H1 (cell line): Measurements from ENCODE around the gene PHLDA3. TPM values are rescaled to one million over a fixed set of nuclear protein-coding genes. Genes with fewer than 3 reads are reported as not detected.

Experiments
- CTCF ChIA-PET: fragments of 300-600 bp; sonication (Branson Sonifier 250); formaldehyde crosslinking; loops from one replicate; lab custom pipeline; 2021; ENCODE audit not compliant: partially characterized antibody; lab: Charles Lee
- POLR2A ChIA-PET: fragments of 300-600 bp; sonication (Branson Sonifier 250); formaldehyde crosslinking; loops from one replicate; lab custom pipeline; 2021; ENCODE audit warnings: inconsistent platforms; ENCODE audit not compliant: partially characterized antibody; lab: Charles Lee
- DNase-seq, 2 experiments: peaks; one replicate each; pipeline versions ENCODE4 v3.0.0 to v3.0.0-alpha.2; 2010 to 2022; ENCODE audit warnings: low spot score in 2 of 2, low read depth in 1 of 2, mixed read lengths in 1 of 2
- FAIRE-seq: peaks from 2 replicates; lab custom pipeline; 2011; peaks lifted over from hg19 to GRCh38; lab: Jason Lieb, UNC
- H2AFZ ChIP-seq: 2 replicates; pipeline ENCODE4 v1.8.1; 2012; ENCODE audit warnings: low read length, inconsistent platforms
- H2AK5ac ChIP-seq: 2 replicates; pipeline ENCODE4 v1.6.1; 2013; ENCODE audit warnings: low read depth, low read length
- H2BK120ac ChIP-seq: replicated peaks from 2 replicates; pipeline ENCODE3; 2013; ENCODE audit warnings: low read depth, low read length, inconsistent platforms
- H2BK12ac ChIP-seq: 2 replicates; pipeline ENCODE4 v1.6.1; 2013; ENCODE audit warnings: low read depth, low read length
- H2BK15ac ChIP-seq: 2 replicates; pipeline ENCODE4 v1.6.1; 2013; ENCODE audit warnings: low read length
- H2BK20ac ChIP-seq: 2 replicates; pipeline ENCODE4 v1.6.1; 2013; ENCODE audit warnings: low read length
- H2BK5ac ChIP-seq: 2 replicates; pipeline ENCODE4 v1.6.1; 2013; ENCODE audit warnings: low read depth, low read length
- H3K14ac ChIP-seq: 2 replicates; pipeline ENCODE4 v1.6.1; 2013; ENCODE audit warnings: inconsistent platforms; ENCODE audit not compliant: insufficient read length
- H3K18ac ChIP-seq: 2 replicates; pipeline ENCODE4 v1.6.1; 2013; ENCODE audit warnings: low read length; ENCODE audit errors: extremely low read depth
- H3K23ac ChIP-seq: 2 replicates; pipeline ENCODE4 v1.6.1; 2013; ENCODE audit warnings: inconsistent platforms; ENCODE audit not compliant: insufficient read length
- H3K23me2 ChIP-seq: 2 replicates; pipeline ENCODE4 v1.6.1; 2013; ENCODE audit warnings: low read depth, low read length
- H3K27ac ChIP-seq: 2 replicates; pipeline ENCODE4 v1.6.1; 2011; ENCODE audit warnings: low read depth, low read length, inconsistent platforms
- H3K27me3 ChIP-seq, 4 experiments: replicated peaks in 1 of 4; 1 replicate in 1 of 4; 2 replicates in 3 of 4; pipeline versions ENCODE4 v1.6.1 to v1.8.1; 2011 to 2013; ENCODE audit warnings: low read length in 3 of 4, mild to moderate bottlenecking in 3 of 4, inconsistent platforms in 2 of 4, mixed read lengths in 2 of 4, moderate library complexity in 1 of 4; ENCODE audit not compliant: control insufficient read depth in 3 of 4, insufficient read depth in 3 of 4; ENCODE audit errors: extremely low read depth in 1 of 4
- H3K36me3 ChIP-seq, 4 experiments: 2 replicates each; pipeline versions ENCODE4 v1.6.1 to v1.8.1; 2011 to 2013; ENCODE audit warnings: mild to moderate bottlenecking in 4 of 4, low read length in 3 of 4, moderate library complexity in 2 of 4, control low read depth in 1 of 4, inconsistent platforms in 1 of 4; ENCODE audit not compliant: insufficient read depth in 4 of 4, control insufficient read depth in 2 of 4
- H3K4ac ChIP-seq: replicated peaks from 2 replicates; pipeline ENCODE3; 2013; ENCODE audit warnings: low read length, low read depth, mixed read lengths, inconsistent platforms; ENCODE audit not compliant: insufficient read length
- H3K4me1 ChIP-seq, 4 experiments: replicated peaks in 1 of 4; 1 replicate in 1 of 4; 2 replicates in 3 of 4; pipeline versions ENCODE4 v1.6.1 to v1.8.1; 2011 to 2013; ENCODE audit warnings: low read length in 3 of 4, inconsistent platforms in 2 of 4, mixed read lengths in 1 of 4; ENCODE audit not compliant: insufficient read depth in 4 of 4, control insufficient read depth in 3 of 4
- H3K4me2 ChIP-seq, 2 experiments: 2 replicates each; pipeline versions ENCODE4 v1.6.1 to v1.8.1; 2011 to 2013; ENCODE audit warnings: low read depth in 2 of 2, low read length in 2 of 2, control low read depth in 1 of 2, inconsistent platforms in 1 of 2, mild to moderate bottlenecking in 1 of 2; ENCODE audit not compliant: insufficient read depth in 1 of 2
- H3K4me3 ChIP-seq, 4 experiments: fragments of 200-600, 300-600 bp in 1 of 4; sonication (generic), shearing (Covaris generic), sonication (Bioruptor Twin) in 1 of 4; 2 replicates each; pipeline versions ENCODE4 v1.5.1 to v1.8.1; 2011 to 2016; ENCODE audit warnings: low read length in 4 of 4, low read depth in 3 of 4, control low read depth in 2 of 4, inconsistent platforms in 2 of 4, mild to moderate bottlenecking in 2 of 4, mixed read lengths in 1 of 4, moderate library complexity in 1 of 4; ENCODE audit not compliant: insufficient read depth in 2 of 4; ENCODE audit errors: extremely low read depth in 1 of 4
- H3K56ac ChIP-seq: replicated peaks from 2 replicates; pipeline ENCODE3; 2013; ENCODE audit warnings: low read depth, mild to moderate bottlenecking, mixed read lengths, low read length, inconsistent platforms; ENCODE audit not compliant: insufficient read length
- H3K79me1 ChIP-seq: 2 replicates; pipeline ENCODE4 v1.6.1; 2013; ENCODE audit warnings: low read depth, low read length, control low read depth
- H3K79me2 ChIP-seq, 2 experiments: 2 replicates each; pipeline versions ENCODE4 v1.6.1 to v1.8.1; 2012 to 2013; ENCODE audit warnings: low read length in 2 of 2, mild to moderate bottlenecking in 2 of 2, inconsistent platforms in 1 of 2; ENCODE audit not compliant: insufficient read depth in 2 of 2, control insufficient read depth in 1 of 2
- H3K9ac ChIP-seq, 4 experiments: replicated peaks in 1 of 4; 1 replicate in 1 of 4; 2 replicates in 3 of 4; pipeline versions ENCODE4 v1.6.1 to v1.8.1; 2011 to 2013; ENCODE audit warnings: low read depth in 3 of 4, low read length in 3 of 4, control low read depth in 2 of 4, mild to moderate bottlenecking in 2 of 4, moderate library complexity in 2 of 4, inconsistent platforms in 1 of 4; ENCODE audit errors: extremely low read depth in 1 of 4
- H3K9me3 ChIP-seq, 2 experiments: 2 replicates each; pipeline versions ENCODE4 v1.6.1 to v1.8.1; 2012 to 2013; ENCODE audit warnings: mild to moderate bottlenecking in 2 of 2, moderate library complexity in 2 of 2, control low read depth in 1 of 2, inconsistent platforms in 1 of 2, low read depth in 1 of 2, low read length in 1 of 2, mixed read lengths in 1 of 2; ENCODE audit not compliant: insufficient read depth in 2 of 2
- H4K20me1 ChIP-seq, 2 experiments: replicated peaks in 1 of 2; 2 replicates each; pipeline versions ENCODE3 to v1.8.1; 2011 to 2013; ENCODE audit warnings: inconsistent platforms in 2 of 2, low read length in 2 of 2, mild to moderate bottlenecking in 1 of 2; ENCODE audit not compliant: insufficient read depth in 2 of 2, control insufficient read depth in 1 of 2
- H4K5ac ChIP-seq: 2 replicates; pipeline ENCODE4 v1.6.1; 2013; ENCODE audit warnings: low read length, low read depth, mixed read lengths, inconsistent platforms; ENCODE audit not compliant: insufficient read length
- H4K8ac ChIP-seq: 2 replicates; pipeline ENCODE4 v1.8.0; 2013; ENCODE audit warnings: mild to moderate bottlenecking, moderate library complexity, low read length, inconsistent platforms; ENCODE audit not compliant: insufficient read depth; ENCODE audit errors: extremely low read depth
- H4K91ac ChIP-seq: replicated peaks from 2 replicates; pipeline ENCODE3; 2013; ENCODE audit warnings: low read length, mixed read lengths, inconsistent platforms; ENCODE audit not compliant: insufficient read length
- CEBPB ChIP-seq: IDR thresholded peaks from 2 replicates; pipeline ENCODE4 v1.6.1; 2012; ENCODE audit warnings: low read depth, low read length
- EZH2 ChIP-seq: fragments of 200-600 bp; sonication (generic); IDR thresholded peaks from 2 replicates; pipeline ENCODE4 v1.7.1; 2012; ENCODE audit warnings: low read depth, mild to moderate bottlenecking, moderate library complexity, low read length, inconsistent platforms; ENCODE audit not compliant: severe bottlenecking
- HDAC6 ChIP-seq: IDR thresholded peaks from one replicate; pipeline ENCODE4 v1.7.1; 2012; ENCODE audit warnings: low read depth, mild to moderate bottlenecking, inconsistent platforms, low read length, moderate library complexity
- MAFK ChIP-seq: IDR thresholded peaks from 2 replicates; pipeline ENCODE4 v1.6.1; 2012; ENCODE audit warnings: low read depth, mild to moderate bottlenecking, improper control_type of control experiment, low read length
- NANOG ChIP-seq: IDR thresholded peaks from 2 replicates; pipeline ENCODE4 v1.6.1; 2011; ENCODE audit warnings: low read length, low read depth, mild to moderate bottlenecking, inconsistent platforms; ENCODE audit not compliant: insufficient read depth, poor library complexity, severe bottlenecking
- PHF8 ChIP-seq: fragments of 200-600 bp; sonication (generic); conservative IDR thresholded peaks from 2 replicates; pipeline ENCODE4 v1.7.1; 2012; ENCODE audit warnings: low read depth, mild to moderate bottlenecking, inconsistent platforms, low read length, moderate library complexity
- RXRA ChIP-seq: IDR thresholded peaks from 2 replicates; pipeline ENCODE4 v1.6.1; 2011; ENCODE audit warnings: low read depth, mild to moderate bottlenecking, low read length, moderate library complexity; ENCODE audit not compliant: insufficient read depth
- SP4 ChIP-seq: IDR thresholded peaks from 2 replicates; pipeline ENCODE4 v1.6.1; 2012; ENCODE audit warnings: low read length, inconsistent platforms
- USF2 ChIP-seq: IDR thresholded peaks from 2 replicates; pipeline ENCODE4 v1.6.1; 2011; ENCODE audit warnings: low read length, improper control_type of control experiment
- YY1 ChIP-seq: IDR thresholded peaks from 2 replicates; pipeline ENCODE4 v1.6.1; 2011; ENCODE audit warnings: low read depth, mild to moderate bottlenecking, low read length
- WGBS, 2 experiments: shearing (Covaris generic) in 1 of 2; methylation state at CpG; one replicate each; pipeline versions ENCODE4 v1.1.6 to v1.1.7; 2013 to 2015; ENCODE audit warnings: low lambda C conversion rate in 2 of 2, mixed read lengths in 2 of 2, inconsistent platforms in 1 of 2, low coverage in 1 of 2, missing lambda C conversion rate in 1 of 2; ENCODE audit not compliant: insufficient replicate concordance in 2 of 2, insufficient coverage in 1 of 2, insufficient read length in 1 of 2; ENCODE audit errors: extremely low coverage in 1 of 2, missing lambda C conversion rate in 1 of 2; 5-methylcytosine and 5-hydroxymethylcytosine counted together
- polyA plus RNA-seq, 7 experiments: library from polyadenylated mRNA; depleted of rRNA in 3 of 7; stranded (reverse) in 5 of 7; unstranded in 2 of 7; fragments of >200 nt in 5 of 7; fragments of 200-250 nt in 2 of 7; gene quantifications; 1 replicate in 5 of 7; 2 replicates in 1 of 7; 4 replicates in 1 of 7; pipeline versions ENCODE4 v1.2.1 to v1.2.3, GENCODE V29; 2011 to 2013; ENCODE audit warnings: missing spikeins in 2 of 7, mixed read lengths in 2 of 7
- total RNA-seq: library from RNA; stranded (reverse); fragmentation: NEBNext Ultra II Directional; extraction: Animal tissue kit (Norgen Biotek cat#: 25700); gene quantifications from 2 replicates; pipeline ENCODE4 v1.2.1, GENCODE V29; 2021

The PHLDA3 gene
- total and polyA plus RNA-seq, 2 of the 8 experiments (the other 6 are each of a cell fraction or from before 2014, with no cell fraction given), result 25.5 to 27.5 TPM

DNA sequence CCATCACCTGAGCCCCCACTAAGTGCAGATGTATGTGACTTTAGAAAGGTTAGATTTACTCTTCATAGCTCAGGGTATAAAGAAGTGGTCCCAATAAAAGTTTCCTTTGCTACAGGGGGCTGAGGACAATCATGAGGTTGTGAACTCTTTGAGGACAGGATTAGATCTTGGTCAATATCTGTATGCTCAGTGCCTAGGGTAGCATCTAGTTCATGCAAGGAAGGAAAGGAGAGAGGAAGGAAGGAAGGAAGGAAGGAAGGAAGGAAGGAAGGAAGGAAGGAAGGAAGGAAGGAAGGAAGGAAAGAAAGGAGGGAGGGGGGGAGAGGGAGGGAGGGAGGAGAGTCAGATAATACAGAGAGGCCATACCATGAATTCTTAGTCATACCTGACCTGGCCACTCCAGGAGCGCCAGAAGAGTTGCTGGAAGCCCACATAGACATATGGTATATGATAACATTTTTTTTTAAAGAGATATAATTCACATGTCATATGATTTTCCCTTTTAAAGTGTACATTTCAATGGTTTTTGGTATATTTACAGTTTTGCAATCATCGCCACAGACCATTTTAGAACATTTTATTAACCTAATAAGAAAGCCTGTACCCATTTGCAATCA, 47.6 kb upstream of the PHLDA3 start:
- ChIA-PET CTCF (interaction anchor here (0.6 to 43.8 kb wide), 10 partner anchors 11 to 1222 kb away, joined by 3 to 929 read pairs (median 5); partner anchors contain the start of genes CSRP1 and NAV1), POLR2A (no interaction called here)
- Histone ChIP-seq H2AK5ac (no peak overlapping the region), H2BK20ac (no peak overlapping the region), H3K4me3 (no peak overlapping the region), H2AFZ (no peak overlapping the region), H2BK15ac (no peak overlapping the region), H2BK12ac (no peak overlapping the region), H3K79me1 (no peaks in the 10 kb centered on the region), H4K8ac (no peak overlapping the region), H3K23me2 (no peaks in the 10 kb centered on the region), H3K56ac (peak overlapping the region; percentile 56), H3K4me1 (peaks cover 3 to 5% (median 5%) of the 10 kb centered on the region in 4 experiments; a peak in 6 of 7 replicates), H3K27me3 (no peaks in the 10 kb centered on the region), H3K79me2 (no peaks in the 10 kb centered on the region), H3K27ac (no peak overlapping the region)
- TF ChIP-seq YY1 (no peak), NANOG (no peak), HDAC6 (no peak), EZH2 (no peak), SP4 (no peak), USF2 (no peak), RXRA (no peak), PHF8 (no peak), MAFK (no peak), CEBPB (no peak)
- TF ChIP-seq, all 59 proteins: peak for 0
- no peak overlapping the region for H3K23ac ChIP-seq
- no peaks in the 10 kb centered on the region for H3K36me3 ChIP-seq
- H2BK5ac ChIP-seq, result no peak overlapping the region
- H4K5ac ChIP-seq, result no peak overlapping the region
- no peak overlapping the region for H3K18ac ChIP-seq
- FAIRE-seq (no peak), DNase-seq (no peak)
- H2BK120ac ChIP-seq, result no peak overlapping the region
- 93% methylated on average over 2 of the region's 2 CpGs; no CpG with 5 or more reads in 1 of the 2 experiments for WGBS, 2 experiments
- H4K91ac ChIP-seq, result no peak overlapping the region
- H3K4me2 ChIP-seq, result no peak overlapping the region
- H3K9me3 ChIP-seq, result no peaks in the 10 kb centered on the region
- no peak overlapping the region for H3K4ac ChIP-seq
- no peaks in the 10 kb centered on the region for H4K20me1 ChIP-seq
- H3K14ac ChIP-seq, result no peak overlapping the region
- no peak overlapping the region for H3K9ac ChIP-seq
